Endothelial cell of umbilical vein (primary cell): ENCODE data around the gene WASL. TPM values are rescaled to one million over a fixed set of nuclear protein-coding genes. Genes with fewer than 3 reads are reported as not detected.

Experiments used
- BruUV-seq: library from RNA; stranded (reverse); fragments of 400-500 nt; replicated peaks from 2 replicates; lab custom pipeline; 2021; lab: Mats Ljungman, UMichigan
- CTCF ChIA-PET: fragments of 300-600, 350-600 bp; sonication (Branson Sonifier 250); formaldehyde crosslinking; loops from one replicate; lab custom pipeline; 2021; ENCODE audit warnings: antibody characterized with exemption, inconsistent platforms; lab: Charles Lee
- POLR2A ChIA-PET: fragments of 300-600, 350-600 bp; sonication (Branson Sonifier 250); formaldehyde crosslinking; loops from one replicate; lab custom pipeline; 2021; ENCODE audit warnings: antibody characterized with exemption, inconsistent platforms; lab: Charles Lee
- DNase-seq: peaks from one replicate; pipeline ENCODE4 v3.0.0-alpha.2; 2011; ENCODE audit warnings: low read depth, low spot score
- FAIRE-seq: peaks from 2 replicates; lab custom pipeline; 2011; peaks lifted over from hg19 to GRCh38; lab: Jason Lieb, UNC
- H2AFZ ChIP-seq: 2 replicates; pipeline ENCODE4 v1.6.0; 2012; ENCODE audit warnings: low read depth, low read length, control low read depth, inconsistent platforms
- H3K27ac ChIP-seq: 2 replicates; pipeline ENCODE4 v1.5.1; 2011; ENCODE audit warnings: low read depth, mild to moderate bottlenecking, control low read depth, low read length, moderate library complexity; ENCODE audit not compliant: insufficient read depth
- H3K27me3 ChIP-seq, 2 experiments: 2 replicates each; pipeline versions ENCODE4 v1.6.0 to v1.6.1; 2011; ENCODE audit warnings: low read length in 2 of 2, mixed read lengths in 1 of 2; ENCODE audit not compliant: control insufficient read depth in 2 of 2, insufficient read depth in 2 of 2
- H3K36me3 ChIP-seq, 2 experiments: 2 replicates in 1 of 2; 3 replicates in 1 of 2; pipeline ENCODE4 v1.5.1; 2011; ENCODE audit warnings: low read length in 2 of 2, mild to moderate bottlenecking in 1 of 2, moderate library complexity in 1 of 2; ENCODE audit not compliant: control insufficient read depth in 2 of 2, insufficient read depth in 2 of 2; ENCODE audit errors: extremely low read depth in 1 of 2
- H3K4me1 ChIP-seq: 3 replicates; pipeline ENCODE4 v1.5.1; 2011; ENCODE audit warnings: mild to moderate bottlenecking, low read length; ENCODE audit not compliant: control insufficient read depth, insufficient read depth; ENCODE audit errors: extremely low read depth
- H3K4me2 ChIP-seq: 2 replicates; pipeline ENCODE4 v1.6.1; 2011; ENCODE audit warnings: low read length, control low read depth, mixed read lengths; ENCODE audit not compliant: insufficient read depth
- H3K4me3 ChIP-seq, 3 experiments: fragments of 200-600 bp in 1 of 3; sonication (generic), shearing (Covaris generic) in 1 of 3; replicated peaks in 1 of 3; 2 replicates each; pipeline ENCODE4 v1.5.1; 2011 to 2016; ENCODE audit warnings: control low read depth in 3 of 3, low read length in 3 of 3, mild to moderate bottlenecking in 2 of 3, inconsistent platforms in 1 of 3, low read depth in 1 of 3, moderate library complexity in 1 of 3; ENCODE audit not compliant: insufficient read depth in 1 of 3
- H3K79me2 ChIP-seq: 2 replicates; pipeline ENCODE4 v1.6.0; 2012; ENCODE audit warnings: low read length, inconsistent platforms; ENCODE audit not compliant: control insufficient read depth, insufficient read depth
- H3K9ac ChIP-seq: replicated peaks from 2 replicates; pipeline ENCODE3; 2011; ENCODE audit warnings: low read length, control low read depth; ENCODE audit not compliant: insufficient read depth; ENCODE audit errors: extremely low read depth
- H3K9me1 ChIP-seq: replicated peaks from 3 replicates; pipeline ENCODE4 v1.6.0; 2011; ENCODE audit warnings: mild to moderate bottlenecking, low read length; ENCODE audit not compliant: control insufficient read depth, insufficient read depth; ENCODE audit errors: extremely low read depth
- H3K9me3 ChIP-seq: replicated peaks from 2 replicates; pipeline ENCODE4 v1.5.1; 2012; ENCODE audit warnings: low read length, inconsistent platforms; ENCODE audit not compliant: control insufficient read depth, insufficient read depth
- H4K20me1 ChIP-seq: replicated peaks from 2 replicates; pipeline ENCODE3; 2011; ENCODE audit warnings: mild to moderate bottlenecking, low read length; ENCODE audit not compliant: control insufficient read depth, insufficient read depth; ENCODE audit errors: extremely low read depth
- CTCF ChIP-seq, 2 donors: IDR thresholded peaks; 1 replicate in 1 of 2; 2 replicates in 1 of 2; pipeline ENCODE4 v1.5.1; 2011; ENCODE audit warnings: low read length in 2 of 2, mild to moderate bottlenecking in 2 of 2, moderate library complexity in 2 of 2, control low read depth in 1 of 2, inconsistent platforms in 1 of 2, low read depth in 1 of 2; ENCODE audit not compliant: insufficient read depth in 1 of 2; ENCODE audit errors: extremely low read depth in 1 of 2
- EZH2 ChIP-seq: IDR thresholded peaks from 2 replicates; pipeline ENCODE4 v1.6.1; 2012; ENCODE audit warnings: borderline replicate concordance, low read depth, mild to moderate bottlenecking, moderate library complexity, low read length, inconsistent platforms; ENCODE audit not compliant: severe bottlenecking
- FOS ChIP-seq: IDR thresholded peaks from 2 replicates; pipeline ENCODE4 v1.6.1; 2011; ENCODE audit warnings: mild to moderate bottlenecking, low read length, moderate library complexity, borderline replicate concordance; ENCODE audit not compliant: insufficient read depth
- GATA2 ChIP-seq: IDR thresholded peaks from 2 replicates; pipeline ENCODE4 v1.7.0; 2011; ENCODE audit warnings: low read depth, mild to moderate bottlenecking, moderate library complexity, mixed read lengths, low read length; ENCODE audit not compliant: insufficient read length, insufficient read depth
- JUN ChIP-seq: IDR thresholded peaks from 2 replicates; pipeline ENCODE4 v1.6.1; 2011; ENCODE audit warnings: borderline replicate concordance, low read depth; ENCODE audit not compliant: insufficient read length, insufficient read depth
- MAX ChIP-seq: IDR thresholded peaks from 2 replicates; pipeline ENCODE4 v1.6.1; 2011; ENCODE audit not compliant: insufficient read depth, insufficient read length
- MYC ChIP-seq: IDR thresholded peaks from one replicate; pipeline ENCODE4 v1.6.1; 2011; ENCODE audit warnings: mild to moderate bottlenecking, low read depth, low read length
- POLR2A ChIP-seq: IDR thresholded peaks from 2 replicates; pipeline ENCODE4 v1.6.1; 2012; ENCODE audit warnings: low read depth, mild to moderate bottlenecking, control low read depth, low read length
- POLR2AphosphoS5 ChIP-seq: IDR thresholded peaks from 2 replicates; pipeline ENCODE4 v1.6.1; 2012; ENCODE audit warnings: low read depth, mild to moderate bottlenecking, control low read depth, low read length, moderate library complexity; ENCODE audit not compliant: insufficient read depth
- dilution Hi-C: fragments of 300-500 bp; cut with MboI; formaldehyde crosslinking; loops from one replicate; pipeline ENCODE4 v1.15.0; 2019; ENCODE audit warnings: low sequenced_read_pairs; ENCODE audit not compliant: extremely low pct_ligation_motif_present
- intact Hi-C: fragments of 100-400 bp; cut with micrococcal nuclease; formaldehyde crosslinking; loops from one replicate; pipeline ENCODE4 v1.10.0; 2022
- polyA plus RNA-seq, 4 experiments: library from polyadenylated mRNA; depleted of rRNA in 3 of 4; stranded (reverse) in 3 of 4; unstranded in 1 of 4; fragments of >200 nt; gene quantifications; 2 replicates each; pipeline versions ENCODE4 v1.2.1 to v1.2.3, GENCODE V29; 2011 to 2012; ENCODE audit warnings: missing spikeins in 1 of 4
- total RNA-seq: library from RNA; stranded (reverse); gene quantifications from 2 replicates; pipeline ENCODE4 v1.2.3, GENCODE V29; 2021

WASL gene
- total and polyA plus RNA-seq, 2 donors (not counting 3 experiments of a cell fraction or from before 2014, with no cell fraction given) = 5.2 to 24.0 TPM

GRCh38 chr7:123687161-123687560 lies 61.6 kb downstream of the WASL start:
- H3K4me2 ChIP-seq = no peak overlapping the region
- H3K36me3 ChIP-seq = peaks cover 0 to 6% of the 10 kb centered on the region in 2 experiments
- no peaks in the 10 kb centered on the region for H3K27me3 ChIP-seq
- H3K4me3 ChIP-seq = no peak overlapping the region
- TF ChIP-seq MAX (no peak), JUN (no peak), FOS (no peak), GATA2 (no peak), MYC (no peak), POLR2A (no peak), EZH2 (no peak), POLR2AphosphoS5 (no peak), CTCF (IDR thresholded peaks at IDR 0.05; ENCODE audit: extremely low read depth in 1 of 2, insufficient read depth in 1 of 2, low read depth in 1 of 2, low read length in 2 of 2) (no peak)
- no peak overlapping the region for H3K27ac ChIP-seq
- no peaks in the 10 kb centered on the region for H3K9me1 ChIP-seq
- no peak overlapping the region for H3K9ac ChIP-seq
- BruUV-seq = no TSS peak
- H2AFZ ChIP-seq = no peak overlapping the region
- no peaks in the 10 kb centered on the region for H3K79me2 ChIP-seq
- POLR2A ChIA-PET = no interaction called here
- intact Hi-C loops = no loop called here
- CTCF ChIA-PET = interaction anchor here (1.0 to 2.2 kb wide), 4 partner anchors 14 to 185 kb away, joined by 3 to 13 read pairs (median 6); no protein-coding TSS in a partner anchor
- no peaks in the 10 kb centered on the region for H3K9me3 ChIP-seq
- no peak for DNase-seq
- FAIRE-seq = no peak
- no peaks in the 10 kb centered on the region for H4K20me1 ChIP-seq
- dilution Hi-C loops = no loop called here
- no peaks in the 10 kb centered on the region for H3K4me1 ChIP-seq
